Measurements from ENCODE around the gene HIVEP3.

- TF ChIP-seq, protein P1, sequence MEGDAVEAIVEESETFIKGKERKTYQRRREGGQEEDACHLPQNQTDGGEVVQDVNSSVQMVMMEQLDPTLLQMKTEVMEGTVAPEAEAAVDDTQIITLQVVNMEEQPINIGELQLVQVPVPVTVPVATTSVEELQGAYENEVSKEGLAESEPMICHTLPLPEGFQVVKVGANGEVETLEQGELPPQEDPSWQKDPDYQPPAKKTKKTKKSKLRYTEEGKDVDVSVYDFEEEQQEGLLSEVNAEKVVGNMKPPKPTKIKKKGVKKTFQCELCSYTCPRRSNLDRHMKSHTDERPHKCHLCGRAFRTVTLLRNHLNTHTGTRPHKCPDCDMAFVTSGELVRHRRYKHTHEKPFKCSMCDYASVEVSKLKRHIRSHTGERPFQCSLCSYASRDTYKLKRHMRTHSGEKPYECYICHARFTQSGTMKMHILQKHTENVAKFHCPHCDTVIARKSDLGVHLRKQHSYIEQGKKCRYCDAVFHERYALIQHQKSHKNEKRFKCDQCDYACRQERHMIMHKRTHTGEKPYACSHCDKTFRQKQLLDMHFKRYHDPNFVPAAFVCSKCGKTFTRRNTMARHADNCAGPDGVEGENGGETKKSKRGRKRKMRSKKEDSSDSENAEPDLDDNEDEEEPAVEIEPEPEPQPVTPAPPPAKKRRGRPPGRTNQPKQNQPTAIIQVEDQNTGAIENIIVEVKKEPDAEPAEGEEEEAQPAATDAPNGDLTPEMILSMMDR (IDR thresholded peaks at IDR 0.05): no peak
- no peak for TF ChIP-seq EZH2 (IDR thresholded peaks at IDR 0.05; ENCODE audit: borderline replicate concordance, insufficient read depth, low read depth, low read length, poor library complexity, severe bottlenecking)
These were observed 149.7 kb downstream of the HIVEP3 start for GRCh38 chr1:41769068-41769467.
